Osteoblast (primary cell): Measurements from ENCODE around the gene SI. TPM values are rescaled to one million over a fixed set of nuclear protein-coding genes. Genes with fewer than 3 reads are reported as not detected.

ENCODE experiments used
- DNase-seq: peaks from one replicate; pipeline ENCODE4 v3.0.0; 2011; ENCODE audit warnings: low spot score, mixed read lengths; ENCODE audit not compliant: insufficient read length; ENCODE audit errors: missing footprints
- H2AFZ ChIP-seq: 2 replicates; pipeline ENCODE4 v1.6.0; 2011; ENCODE audit warnings: mild to moderate bottlenecking, low read length
- H3K27ac ChIP-seq: 2 replicates; pipeline ENCODE4 v1.5.1; 2011; ENCODE audit warnings: mild to moderate bottlenecking, low read depth, low read length, moderate library complexity
- H3K27me3 ChIP-seq: 2 replicates; pipeline ENCODE4 v1.6.0; 2012; ENCODE audit warnings: mild to moderate bottlenecking, control low read depth, inconsistent platforms, low read length, moderate library complexity; ENCODE audit not compliant: insufficient read depth
- H3K36me3 ChIP-seq: 2 replicates; pipeline ENCODE4 v1.5.1; 2011; ENCODE audit warnings: mild to moderate bottlenecking, low read length, control low read depth, moderate library complexity; ENCODE audit not compliant: insufficient read depth
- H3K4me1 ChIP-seq: 2 replicates; pipeline ENCODE4 v1.5.1; 2011; ENCODE audit warnings: mild to moderate bottlenecking, low read length, control low read depth, moderate library complexity; ENCODE audit not compliant: insufficient read depth
- H3K4me2 ChIP-seq: 2 replicates; pipeline ENCODE4 v1.6.0; 2011; ENCODE audit warnings: mild to moderate bottlenecking, low read length; ENCODE audit not compliant: insufficient read depth
- H3K4me3 ChIP-seq: fragments of 200-600 bp; sonication (generic); 3 replicates; pipeline ENCODE4 v1.5.1; 2012; ENCODE audit warnings: mild to moderate bottlenecking, low read length, inconsistent platforms; ENCODE audit not compliant: insufficient read depth
- H3K79me2 ChIP-seq: 2 replicates; pipeline ENCODE4 v1.6.0; 2012; ENCODE audit warnings: mild to moderate bottlenecking, low read length, control low read depth, inconsistent platforms; ENCODE audit not compliant: insufficient read depth
- H3K9me3 ChIP-seq: 2 replicates; pipeline ENCODE4 v1.5.1; 2011; ENCODE audit warnings: low read depth, low read length, control low read depth
- H4K20me1 ChIP-seq: 2 replicates; pipeline ENCODE4 v1.6.0; 2012; ENCODE audit warnings: mild to moderate bottlenecking, low read length, control low read depth; ENCODE audit not compliant: insufficient read depth
- CTCF ChIP-seq: IDR thresholded peaks from 2 replicates; pipeline ENCODE4 v1.5.1; 2011; ENCODE audit warnings: mild to moderate bottlenecking, low read depth, low read length, moderate library complexity; ENCODE audit errors: extremely low read depth
- total RNA-seq: library from RNA; depleted of rRNA; stranded (reverse); fragments of >200 nt; gene quantifications from 2 replicates; pipeline ENCODE4 v1.2.3, GENCODE V29; 2012

Gene SI
- total RNA-seq, 1 donor, result not detected

GRCh38 chr3:165082650-165083049 is 4.4 kb upstream of the SI start:
- no peak overlapping the region for H3K4me3 ChIP-seq
- H2AFZ ChIP-seq, result no peak overlapping the region
- no peaks in the 10 kb centered on the region for H3K9me3 ChIP-seq
- TF ChIP-seq CTCF, result no peak
- H3K4me2 ChIP-seq, result no peak overlapping the region
- H4K20me1 ChIP-seq, result no peaks in the 10 kb centered on the region
- no peak overlapping the region for H3K27ac ChIP-seq
- no peaks in the 10 kb centered on the region for H3K4me1 ChIP-seq
- H3K79me2 ChIP-seq, result no peaks in the 10 kb centered on the region
- H3K36me3 ChIP-seq, result no peaks in the 10 kb centered on the region
- H3K27me3 ChIP-seq, result no peaks in the 10 kb centered on the region
- DNase-seq, result no peak

GRCh38 chr3:165081183-165081582 is 2.9 kb upstream of the SI start:
- Histone ChIP-seq H3K9me3 (no peaks in the 10 kb centered on the region), H3K79me2 (no peaks in the 10 kb centered on the region), H3K27me3 (no peaks in the 10 kb centered on the region), H3K4me2 (no peak overlapping the region), H4K20me1 (no peaks in the 10 kb centered on the region), H2AFZ (no peak overlapping the region), H3K27ac (no peak overlapping the region), H3K36me3 (no peaks in the 10 kb centered on the region), H3K4me3 (no peak overlapping the region), H3K4me1 (no peaks in the 10 kb centered on the region)
- no peak for TF ChIP-seq CTCF
- no peak for DNase-seq

DNA sequence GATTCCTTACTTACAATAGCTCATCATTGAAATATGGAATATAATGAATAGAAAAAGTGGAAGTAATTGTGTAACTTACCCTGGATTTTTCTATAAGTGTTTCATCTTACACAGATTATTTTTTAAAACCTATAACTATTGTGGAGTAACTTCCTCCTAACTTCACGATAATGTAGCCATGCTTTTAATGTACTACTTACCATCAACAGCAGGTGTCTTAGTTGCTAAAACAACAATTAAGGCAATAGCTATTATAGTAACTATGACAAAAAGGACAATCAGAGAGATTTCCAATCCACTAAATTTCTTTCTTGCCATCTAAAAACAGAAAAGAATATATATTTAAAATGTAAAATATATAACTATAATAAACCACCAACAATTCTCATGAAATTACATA is 2.6 kb downstream of the SI start:
- H2AFZ ChIP-seq, result no peak overlapping the region
- H3K27ac ChIP-seq, result no peak overlapping the region
- H3K4me1 ChIP-seq, result no peaks in the 10 kb centered on the region
- H3K9me3 ChIP-seq, result no peaks in the 10 kb centered on the region
- no peaks in the 10 kb centered on the region for H3K27me3 ChIP-seq
- H3K79me2 ChIP-seq, result no peaks in the 10 kb centered on the region
- no peak for DNase-seq
- H3K36me3 ChIP-seq, result no peaks in the 10 kb centered on the region
- H3K4me2 ChIP-seq, result no peak overlapping the region
- no peak for TF ChIP-seq CTCF
- no peaks in the 10 kb centered on the region for H4K20me1 ChIP-seq
- no peak overlapping the region for H3K4me3 ChIP-seq

DNA sequence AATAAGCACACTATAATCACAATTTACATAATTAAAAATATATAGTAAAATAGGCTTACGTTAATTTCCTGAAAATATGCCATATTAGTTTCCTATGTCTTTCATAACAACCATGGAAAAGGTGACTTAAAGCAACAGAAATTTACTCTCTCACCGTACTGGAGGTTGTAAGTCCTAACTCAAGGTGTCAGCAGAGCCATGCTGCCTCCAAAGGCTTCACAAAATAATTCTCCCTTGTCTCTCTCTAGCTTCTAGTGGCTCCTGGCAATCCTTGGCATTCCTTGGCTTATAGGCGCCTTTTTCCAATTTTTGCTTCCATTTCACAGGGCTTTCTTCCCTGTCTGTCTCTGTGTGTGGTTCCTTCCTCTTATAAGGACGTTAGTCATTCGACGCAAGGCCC is 7.6 kb downstream of the SI start:
- Histone ChIP-seq H3K27me3 (no peaks in the 10 kb centered on the region), H3K4me2 (no peak overlapping the region), H3K4me1 (no peaks in the 10 kb centered on the region), H3K79me2 (no peaks in the 10 kb centered on the region), H3K4me3 (no peak overlapping the region), H2AFZ (no peak overlapping the region), H3K9me3 (no peaks in the 10 kb centered on the region), H3K27ac (no peak overlapping the region), H3K36me3 (no peaks in the 10 kb centered on the region), H4K20me1 (no peaks in the 10 kb centered on the region)
- TF ChIP-seq CTCF, result no peak
- DNase-seq, result no peak
